GM19467 (cell line): ENCODE data around the gene SAFB.
"Not testable (repeated sequence)": the region's sequence is repeated elsewhere in the genome, so short reads cannot be mapped to it uniquely, and the experiment has no call there.

ENCODE experiments used
- ATAC-seq: cut with Tn5 transposase; IDR thresholded peaks from one replicate; pipeline ENCODE4 v1.9.1; 2021; ENCODE audit warnings: mild to moderate bottlenecking, moderate library complexity; ENCODE audit not compliant: unreplicated experiment

SAFB gene

DNA sequence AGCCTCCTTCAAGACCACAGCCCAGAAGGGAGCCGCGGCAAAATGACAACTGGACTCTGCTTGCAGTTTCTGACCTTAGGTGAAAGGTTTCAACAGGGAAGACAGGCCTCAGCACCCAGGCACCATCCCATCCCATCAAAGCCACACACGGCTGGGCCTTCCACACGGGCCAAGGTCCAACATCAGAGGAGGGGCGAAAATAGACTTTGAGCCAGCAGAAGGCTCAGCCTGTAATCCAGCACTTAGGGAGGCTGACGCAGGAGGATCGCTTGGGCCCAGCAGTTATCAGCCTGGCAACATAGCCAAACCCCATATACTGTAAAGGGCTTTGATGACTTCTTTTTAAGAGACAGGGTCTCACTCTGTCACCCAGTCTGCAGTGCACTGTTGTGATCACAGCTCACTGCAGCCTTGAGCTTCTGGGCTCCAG, 28.3 kb upstream of the SAFB start:
- no peak for ATAC-seq

GRCh38 chr19:5595129-5595528, 27.8 kb upstream of the SAFB start:
- ATAC-seq: no peak

DNA sequence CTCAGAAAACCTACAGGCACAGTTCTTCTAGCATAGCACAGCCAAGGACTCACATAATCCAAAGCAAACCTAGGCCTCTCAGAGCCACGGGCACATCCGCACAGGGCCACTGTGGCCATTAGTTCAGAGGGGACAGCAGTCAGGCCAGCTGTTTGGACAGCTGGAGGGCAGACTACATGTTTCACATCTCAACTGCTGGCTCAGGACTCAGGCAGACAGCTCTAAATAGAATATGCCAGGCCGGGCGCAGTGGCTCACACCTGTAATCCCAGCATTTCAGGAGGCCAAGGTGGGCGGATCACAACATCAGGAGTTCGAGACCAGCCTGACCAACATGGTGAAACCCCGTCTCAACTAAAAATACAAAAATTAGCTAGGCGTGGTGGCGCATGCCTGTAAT, 27.1 kb upstream of the SAFB start:
- ATAC-seq: no peak

- ATAC-seq: no peak
These were observed 22.1 kb upstream of the SAFB start for GRCh38 chr19:5600797-5601196.

DNA sequence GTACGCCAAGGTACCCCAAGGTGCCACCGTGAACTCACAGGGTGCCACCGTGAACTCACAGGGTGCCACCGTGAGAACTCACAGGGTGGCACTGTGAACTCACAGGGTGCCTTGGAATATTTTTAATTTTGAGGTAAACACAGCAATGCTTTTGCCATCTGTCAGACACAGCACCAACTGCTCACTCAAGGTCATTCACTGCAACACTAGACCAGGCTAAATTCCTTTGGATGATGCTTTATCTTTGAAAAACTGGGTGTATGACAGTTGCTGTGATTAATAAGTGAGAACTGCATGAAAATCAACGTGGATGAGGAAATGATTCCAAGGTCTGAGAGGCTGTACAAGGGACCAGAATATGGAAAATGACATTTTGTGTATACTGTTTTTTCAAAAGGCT, 19.3 kb upstream of the SAFB start:
- no peak for ATAC-seq

- no peak for ATAC-seq
These were observed 17.5 kb upstream of the SAFB start for GRCh38 chr19:5605362-5605761.

- no peak for ATAC-seq
These were observed 15.3 kb upstream of the SAFB start for GRCh38 chr19:5607318-5608275.

DNA sequence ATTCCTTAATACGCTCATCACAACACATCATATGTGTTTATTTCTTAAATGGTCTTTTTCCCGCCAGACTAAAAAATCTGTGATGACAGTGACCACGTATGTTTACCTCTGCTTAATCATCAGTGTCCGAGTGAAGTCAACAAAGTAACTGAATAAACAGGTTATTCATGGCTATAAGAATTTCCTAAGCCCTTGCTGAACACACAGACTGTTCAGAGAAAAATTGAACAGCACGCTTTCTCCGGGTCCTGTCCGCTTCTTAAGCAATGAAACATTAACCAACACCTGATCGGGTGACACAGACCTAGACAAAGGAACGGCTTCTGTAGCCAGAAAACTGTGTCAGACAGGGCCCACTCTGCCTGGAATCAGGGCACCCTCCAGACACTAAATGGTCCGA, 14.6 kb upstream of the SAFB start:
- ATAC-seq: no peak

GRCh38 chr19:5608766-5609165, 14.1 kb upstream of the SAFB start:
- not testable (repeated sequence) for ATAC-seq

DNA sequence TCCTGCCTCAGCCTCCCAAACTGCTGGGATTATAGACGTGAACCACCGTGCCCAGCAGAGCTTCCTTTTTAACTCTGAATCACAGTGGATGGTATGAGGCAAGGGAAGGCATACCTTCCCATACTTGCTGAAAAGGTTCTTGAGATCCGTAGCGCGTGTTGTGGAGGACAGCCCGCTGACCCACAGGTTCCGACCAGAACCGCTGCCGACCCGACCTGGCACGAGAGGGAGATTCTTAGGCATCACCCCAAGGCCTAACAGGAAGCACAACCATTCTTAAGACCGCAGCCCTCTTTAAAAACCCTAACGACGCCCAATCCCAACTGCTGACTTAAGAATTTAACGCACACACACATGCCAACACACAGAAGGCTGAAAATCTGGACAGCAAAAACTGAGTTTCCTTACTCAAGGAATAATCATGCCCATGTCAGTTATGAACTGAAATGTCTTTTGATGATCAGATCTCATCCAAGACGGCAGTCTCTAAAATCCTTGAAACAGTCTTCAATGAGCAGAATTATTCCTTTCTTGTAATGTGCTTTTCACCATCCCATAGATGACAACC, 12.9 kb upstream of the SAFB start:
- no peak for ATAC-seq

DNA sequence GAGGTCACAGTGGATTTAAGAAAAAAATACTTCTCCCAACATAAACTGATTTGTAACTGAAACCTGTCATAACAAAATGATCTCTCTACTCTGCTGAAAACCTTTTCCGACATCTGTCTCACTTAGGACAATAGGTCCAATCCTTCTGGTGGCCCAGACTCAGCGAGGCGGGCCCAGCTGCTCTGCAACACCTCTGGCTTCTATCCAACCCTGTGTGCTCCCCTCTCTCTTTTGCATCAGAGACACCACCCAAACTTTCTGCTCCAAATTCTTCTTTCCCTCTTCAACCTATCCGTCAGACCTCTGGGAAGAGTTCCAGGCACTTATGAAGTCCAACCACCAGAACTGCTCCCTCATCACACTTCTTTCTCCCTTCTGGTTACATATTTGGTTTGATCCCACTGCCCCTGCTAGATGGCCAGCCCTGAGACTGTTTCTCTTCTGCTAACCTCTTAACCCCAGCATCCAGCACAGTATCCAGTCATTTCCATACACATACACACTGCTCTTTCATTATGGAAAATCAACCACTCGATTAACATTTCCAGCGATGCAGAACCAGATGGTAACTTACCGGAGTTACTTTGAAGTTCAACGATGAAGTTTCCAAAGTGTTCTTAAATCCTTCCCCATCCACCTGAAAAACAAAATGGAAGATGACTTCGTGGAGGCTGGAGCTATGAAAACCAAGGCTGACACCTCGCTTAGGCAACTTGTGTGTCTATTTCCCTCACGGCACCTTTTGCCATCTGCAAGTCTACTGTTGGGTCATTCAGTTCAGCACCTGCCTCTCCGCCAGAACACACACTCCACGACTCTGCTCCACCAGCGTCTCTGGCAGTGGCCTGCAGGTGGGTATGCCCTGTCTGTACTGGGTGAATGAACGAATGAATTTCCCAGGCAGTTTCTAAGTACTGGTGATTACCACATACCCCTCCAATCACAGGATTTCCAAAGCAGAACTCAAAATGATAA, 9.7 kb upstream of the SAFB start:
- no peak for ATAC-seq

DNA sequence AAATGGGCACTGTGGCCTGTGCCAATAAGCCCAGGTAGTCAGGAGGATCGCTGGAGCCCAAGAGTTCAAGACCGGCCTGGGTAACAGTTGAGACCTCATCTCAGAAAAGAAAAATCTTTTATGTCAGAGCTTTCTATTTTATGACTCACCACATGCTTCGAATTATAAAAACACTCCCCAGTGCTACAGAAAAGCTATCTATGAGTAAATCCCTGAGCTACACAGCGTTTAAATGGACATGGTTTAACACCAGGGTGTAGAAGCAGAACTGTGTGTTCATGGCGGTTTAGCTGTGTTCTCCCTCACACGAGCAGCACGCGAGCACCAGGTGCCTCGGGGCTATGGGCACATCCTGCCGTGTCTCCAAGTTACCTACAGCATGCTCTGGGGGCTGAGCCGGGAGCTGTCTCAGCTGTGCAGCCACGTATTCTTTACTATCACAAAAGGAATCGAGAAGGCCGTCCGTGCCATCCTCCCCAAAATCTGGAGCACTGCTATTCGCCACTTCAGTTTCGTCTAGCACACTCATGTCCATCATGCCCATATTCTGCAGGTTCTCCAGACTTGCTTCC, 7.0 kb upstream of the SAFB start:
- ATAC-seq: no peak

DNA sequence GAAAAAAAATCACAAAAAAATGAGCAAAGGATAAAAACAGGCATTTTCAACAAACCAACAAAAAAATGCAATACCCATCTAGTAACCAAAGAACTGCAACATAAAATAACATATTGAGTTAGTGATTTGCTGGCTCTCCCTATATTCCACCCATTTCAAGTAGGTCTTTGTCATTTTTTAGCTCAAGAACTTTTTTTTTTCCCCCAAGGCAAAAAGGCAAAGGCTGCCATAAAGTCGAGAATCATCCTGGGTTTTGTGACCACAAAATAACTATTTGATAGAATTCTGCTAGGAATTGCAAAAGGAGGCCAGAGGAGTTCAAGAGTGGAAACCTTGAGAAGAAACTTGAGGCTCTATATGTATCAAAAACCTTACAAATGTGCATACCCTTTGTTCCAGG, 5.8 kb upstream of the SAFB start:
- ATAC-seq: no peak

DNA sequence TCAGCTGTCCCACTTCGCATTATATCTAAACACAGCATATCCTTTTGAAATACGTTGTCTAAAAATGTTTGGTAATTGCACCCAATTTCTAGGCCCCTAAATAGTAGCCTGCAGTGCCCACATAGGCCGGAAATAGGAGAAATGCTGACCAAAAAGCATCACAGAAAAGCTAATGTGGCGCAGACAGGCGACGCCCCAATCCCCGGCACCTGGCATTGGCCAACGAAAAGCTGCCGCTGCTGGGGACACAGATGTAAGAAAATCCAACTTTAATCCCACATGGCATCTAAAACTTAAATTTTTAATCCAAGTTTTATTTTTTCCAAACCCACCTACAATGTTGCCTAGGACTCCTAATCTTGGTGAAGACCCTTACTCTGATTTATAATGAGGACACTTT, 4.3 kb upstream of the SAFB start:
- no peak for ATAC-seq

GRCh38 chr19:5619946-5620345, 2.9 kb upstream of the SAFB start:
- ATAC-seq: no peak

GRCh38 chr19:5621311-5621944, 1.5 kb upstream of the SAFB start:
- no peak for ATAC-seq

DNA sequence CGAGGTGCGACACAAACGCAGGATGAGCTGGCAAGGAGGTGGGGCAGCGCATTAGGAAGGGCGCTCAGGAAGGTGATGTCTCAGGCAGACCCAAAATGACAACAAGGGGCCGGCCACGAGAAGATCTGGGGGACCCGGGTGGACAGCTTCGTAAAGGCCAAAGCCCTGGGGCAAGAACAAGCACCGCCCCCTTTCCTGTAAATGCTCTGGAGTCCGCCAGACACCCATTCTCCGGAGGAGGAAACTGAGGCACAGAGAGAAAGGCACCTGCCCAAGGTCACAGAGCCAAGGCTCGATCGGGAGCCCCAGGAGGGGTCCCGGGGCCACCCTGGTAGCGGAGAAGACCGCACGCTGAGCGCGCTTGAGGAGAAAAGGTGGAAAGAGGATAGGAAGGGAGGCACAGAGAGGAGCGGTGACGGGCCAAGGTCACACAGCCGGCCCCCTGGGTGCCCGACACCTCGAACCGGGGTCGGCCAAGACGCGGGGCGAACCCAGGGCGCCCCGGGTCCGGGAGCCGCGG, 878 bp upstream of the SAFB start:
- ATAC-seq: peak; percentile 3

- peak; percentile 9 for ATAC-seq
These were observed 624 bp downstream of the SAFB start for GRCh38 chr19:5623397-5624017.

- no peak for ATAC-seq
These were observed 1.3 kb downstream of the SAFB start for GRCh38 chr19:5624018-5624663.
